Lung microvascular endothelial cell (primary cell): Measurements from ENCODE around the gene GYPA. TPM values are rescaled to one million over a fixed set of nuclear protein-coding genes. Genes with fewer than 3 reads are reported as not detected.

Experiments used
- total RNA-seq: library from RNA; depleted of rRNA; stranded (reverse); fragments of >200 nt; gene quantifications from 2 replicates; pipeline ENCODE4 v1.2.1, GENCODE V29; 2014

The GYPA gene
- total RNA-seq, 1 donor from 2014 or later, result not detected

Other genes starting within 250 kb of the GYPA start
- not detected in 2 replicates for gene GYPE, start 235.2 kb downstream of the GYPA start, total RNA-seq
- not detected in 2 replicates for gene GYPB, start 121.3 kb downstream of the GYPA start, total RNA-seq